22Rv1 (cell line): ENCODE results near the gene WDR27.

Source experiments
- H3K27ac ChIP-seq: fragments of 450-650 bp; 2 replicates; pipeline ENCODE4 v1.5.1; 2017
- ZFX ChIP-seq: fragments of 450-650 bp; IDR thresholded peaks from 2 replicates; pipeline ENCODE4 v1.6.1; 2017; ENCODE audit warnings: antibody characterized with exemption, borderline replicate concordance
- TF ChIP-seq, protein P1 (sequence below): fragments of 450-650 bp; IDR thresholded peaks from 2 replicates; pipeline ENCODE4 v1.5.1; 2017; ENCODE audit warnings: mild to moderate bottlenecking

The WDR27 gene

DNA sequence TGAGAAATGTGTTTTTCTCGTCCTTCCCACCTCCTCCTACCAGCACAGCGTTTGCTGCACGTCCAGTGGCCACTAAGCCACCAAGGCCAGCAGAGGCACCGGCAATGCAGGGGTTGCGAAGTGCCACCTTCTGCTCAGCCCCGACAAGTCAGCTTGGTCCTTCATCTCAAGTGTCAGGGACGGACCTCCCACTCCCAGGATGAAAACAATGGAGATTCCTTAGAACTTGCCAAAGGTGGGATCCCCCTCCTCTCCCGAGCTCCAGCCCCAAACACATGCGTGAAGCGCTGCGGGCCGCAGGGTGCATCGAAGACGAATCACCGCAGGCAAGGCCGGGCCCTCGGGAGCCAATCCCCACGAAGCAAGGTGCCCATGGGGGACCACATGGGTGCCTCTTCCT, 60.8 kb downstream of the WDR27 start:
- H3K27ac ChIP-seq, result no peak overlapping the region
- TF ChIP-seq ZFX, result no peak
- TF ChIP-seq, protein P1, sequence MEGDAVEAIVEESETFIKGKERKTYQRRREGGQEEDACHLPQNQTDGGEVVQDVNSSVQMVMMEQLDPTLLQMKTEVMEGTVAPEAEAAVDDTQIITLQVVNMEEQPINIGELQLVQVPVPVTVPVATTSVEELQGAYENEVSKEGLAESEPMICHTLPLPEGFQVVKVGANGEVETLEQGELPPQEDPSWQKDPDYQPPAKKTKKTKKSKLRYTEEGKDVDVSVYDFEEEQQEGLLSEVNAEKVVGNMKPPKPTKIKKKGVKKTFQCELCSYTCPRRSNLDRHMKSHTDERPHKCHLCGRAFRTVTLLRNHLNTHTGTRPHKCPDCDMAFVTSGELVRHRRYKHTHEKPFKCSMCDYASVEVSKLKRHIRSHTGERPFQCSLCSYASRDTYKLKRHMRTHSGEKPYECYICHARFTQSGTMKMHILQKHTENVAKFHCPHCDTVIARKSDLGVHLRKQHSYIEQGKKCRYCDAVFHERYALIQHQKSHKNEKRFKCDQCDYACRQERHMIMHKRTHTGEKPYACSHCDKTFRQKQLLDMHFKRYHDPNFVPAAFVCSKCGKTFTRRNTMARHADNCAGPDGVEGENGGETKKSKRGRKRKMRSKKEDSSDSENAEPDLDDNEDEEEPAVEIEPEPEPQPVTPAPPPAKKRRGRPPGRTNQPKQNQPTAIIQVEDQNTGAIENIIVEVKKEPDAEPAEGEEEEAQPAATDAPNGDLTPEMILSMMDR, result no peak

DNA sequence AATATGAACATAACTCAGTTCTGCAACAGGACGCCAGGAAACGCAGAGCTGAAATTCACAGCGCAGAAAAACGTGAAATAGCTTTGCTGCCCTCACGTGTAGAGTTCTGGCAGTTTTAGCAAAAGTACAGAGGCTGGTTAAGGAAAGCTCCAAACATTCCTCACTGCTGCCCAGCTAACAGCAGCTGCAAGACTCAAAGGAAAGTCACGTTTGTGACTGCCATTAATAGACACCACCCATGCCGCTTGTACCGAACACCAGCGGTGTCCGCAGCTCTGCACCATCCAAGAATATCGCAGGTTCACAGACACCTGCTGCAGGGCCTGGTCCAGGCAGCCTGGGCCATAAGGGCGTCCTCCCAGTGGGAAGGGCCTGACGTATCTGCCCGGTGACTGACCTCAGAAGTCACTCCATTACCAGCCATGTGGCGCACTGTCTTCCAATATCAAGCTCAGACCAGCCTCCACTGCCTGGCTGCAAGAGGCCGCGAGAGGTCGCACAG, 61.4 kb downstream of the WDR27 start:
- H3K27ac ChIP-seq, result no peak overlapping the region
- TF ChIP-seq ZFX, result no peak
- TF ChIP-seq, protein P1, result no peak

DNA sequence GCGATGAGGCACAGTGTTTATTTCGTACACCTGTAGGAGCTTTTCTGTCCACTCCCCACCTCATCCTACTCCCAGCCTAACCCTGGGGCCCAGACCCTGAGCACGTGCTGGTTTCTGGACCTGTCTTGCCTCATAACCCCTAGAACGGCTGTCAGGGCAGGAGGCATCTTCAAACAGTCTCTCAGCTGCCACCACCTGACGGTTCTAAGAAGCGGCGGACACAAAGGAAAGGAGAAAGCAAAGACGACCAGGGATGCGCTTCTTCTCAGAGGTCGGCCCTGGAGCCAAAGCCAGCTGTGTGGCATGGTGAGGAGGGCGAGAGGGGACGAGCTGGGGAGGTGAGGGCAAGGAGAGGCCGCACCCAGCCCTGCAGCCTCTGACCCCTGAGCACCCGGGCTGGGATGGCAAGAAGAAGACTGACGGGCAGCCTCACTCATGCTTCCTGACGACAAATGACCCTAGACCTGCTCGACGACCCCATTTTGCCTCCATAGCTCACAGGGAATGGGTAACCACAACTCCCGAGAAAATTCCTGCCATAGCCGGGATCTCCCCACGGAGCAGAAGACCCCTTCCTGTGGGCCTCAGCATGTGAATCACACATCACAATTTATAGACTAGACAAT, 62.1 kb downstream of the WDR27 start:
- TF ChIP-seq, protein P1, result no peak
- H3K27ac ChIP-seq, result no peak overlapping the region

DNA sequence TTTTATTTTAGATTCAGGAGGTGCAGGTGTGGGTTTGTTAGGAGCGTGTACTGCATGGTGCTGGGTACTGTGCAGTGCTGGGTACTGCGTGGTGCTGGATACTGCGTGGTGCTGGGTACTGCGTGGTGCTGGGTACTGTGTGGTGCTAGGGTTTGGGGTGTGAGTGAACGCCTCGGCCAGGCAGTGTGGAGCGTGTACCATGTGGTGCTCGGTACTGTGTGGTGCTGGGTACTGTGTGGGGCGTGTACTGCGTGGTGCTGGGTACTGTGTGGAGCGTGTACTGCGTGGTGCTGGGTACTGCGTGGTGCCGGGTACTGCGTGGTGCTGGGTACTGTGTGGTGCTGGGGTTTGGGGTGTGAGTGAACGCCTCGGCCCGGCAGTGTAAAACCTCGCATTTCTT, 62.9 kb downstream of the WDR27 start:
- no peak for TF ChIP-seq ZFX
- TF ChIP-seq, protein P1, result no peak
- no peak overlapping the region for H3K27ac ChIP-seq

DNA sequence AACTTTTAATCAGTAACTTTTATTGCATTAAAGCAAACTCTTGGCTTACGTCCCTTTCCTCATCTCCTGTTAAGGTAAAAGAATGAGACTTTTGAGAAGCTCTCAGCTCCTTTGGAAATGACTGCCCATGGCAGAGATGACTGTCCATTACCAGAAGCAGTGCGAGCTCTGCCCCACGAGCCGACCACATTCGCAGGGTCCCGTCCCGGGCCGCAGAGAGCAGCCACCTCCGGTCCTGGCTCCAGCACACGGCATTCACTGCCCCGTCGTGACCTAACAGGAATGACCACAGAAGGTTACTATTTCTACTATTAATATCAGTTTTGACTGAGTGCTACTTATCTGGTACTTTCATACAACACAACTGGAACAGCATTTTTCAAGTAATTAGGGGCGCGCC, 63.4 kb downstream of the WDR27 start:
- H3K27ac ChIP-seq, result no peak overlapping the region
- TF ChIP-seq, protein P1, result no peak
- no peak for TF ChIP-seq ZFX

DNA sequence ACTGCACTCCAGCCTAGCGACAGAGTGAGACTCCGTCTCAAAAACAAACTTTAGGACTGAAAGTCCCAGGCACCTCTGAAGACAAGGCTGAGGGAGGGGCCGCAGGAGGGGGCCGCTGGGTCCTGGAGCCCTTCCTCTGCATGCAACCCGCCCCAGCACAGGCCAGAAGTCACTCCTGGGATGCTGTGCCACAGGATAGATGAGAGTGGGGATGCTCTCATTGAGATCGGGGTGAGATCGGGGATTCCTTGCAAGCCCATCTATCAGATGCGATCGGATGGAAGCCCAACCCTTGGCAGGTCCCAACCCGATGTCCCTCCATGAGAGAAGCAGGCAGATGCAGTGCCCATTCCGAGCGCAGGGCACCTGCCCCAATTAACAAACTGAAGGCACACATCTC, 66.5 kb downstream of the WDR27 start:
- TF ChIP-seq ZFX, result no peak
- TF ChIP-seq, protein P1, result no peak
- no peak overlapping the region for H3K27ac ChIP-seq

DNA sequence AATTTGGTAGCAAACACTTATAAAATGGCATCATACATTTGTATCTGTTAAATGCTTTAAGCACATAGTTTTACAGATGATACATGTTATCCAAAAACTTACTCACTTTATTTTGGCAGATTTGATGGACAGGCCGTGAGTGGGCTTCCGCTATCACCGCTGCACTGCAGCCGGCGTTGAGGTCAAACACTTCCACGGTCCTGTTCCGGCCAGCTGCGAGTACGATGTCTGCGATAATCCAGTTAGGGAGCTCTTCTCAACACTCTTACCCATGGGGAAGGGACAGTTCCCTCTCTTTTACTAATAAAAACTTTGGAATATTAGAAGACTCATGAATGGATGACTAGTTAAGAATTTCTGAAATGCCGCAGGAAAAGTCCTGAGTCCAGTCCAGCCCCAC, 69.0 kb downstream of the WDR27 start:
- TF ChIP-seq, protein P1, result no peak
- TF ChIP-seq ZFX, result no peak
- no peak overlapping the region for H3K27ac ChIP-seq
